Erythroblast (primary cell): ENCODE results near the gene BRD3OS.

ENCODE experiments used
- GATA1 ChIP-seq: IDR thresholded peaks from 2 replicates; pipeline ENCODE4 v1.6.1; 2011; ENCODE audit warnings: low read depth, mild to moderate bottlenecking, control low read depth, low read length, moderate library complexity
- POLR2A ChIP-seq: IDR thresholded peaks from 2 replicates; pipeline ENCODE4 v1.6.1; 2011; ENCODE audit warnings: mild to moderate bottlenecking, low read length

DNA sequence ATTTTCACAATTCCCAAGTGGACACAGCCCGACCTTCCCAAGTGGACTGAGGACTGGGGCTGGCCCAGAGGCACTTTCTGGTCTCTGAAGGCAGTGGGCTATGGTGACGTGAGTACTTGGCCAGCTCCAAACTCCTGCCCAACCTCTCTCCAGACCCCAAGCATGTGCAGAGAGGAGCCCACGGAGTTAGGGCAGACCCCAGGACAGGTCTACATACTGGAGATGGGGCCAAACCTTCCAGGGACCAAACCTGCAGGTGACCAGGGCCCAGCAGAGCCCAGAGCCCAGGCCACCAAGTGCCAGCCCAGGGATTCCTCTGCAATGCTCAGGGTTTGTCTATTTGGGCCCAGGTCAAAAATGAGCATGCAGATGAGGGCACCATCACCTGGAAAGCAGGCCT, 27.2 kb downstream of the BRD3OS start:
- TF ChIP-seq POLR2A (no peak), GATA1 (no peak)
